NK-92 (cell line): ENCODE results near the gene ASNSD1.
"Not testable (repeated sequence)": the region's sequence is repeated elsewhere in the genome, so short reads cannot be mapped to it uniquely, and the experiment has no call there.

Source experiments
- DNase-seq: peaks from one replicate; lab custom pipeline; 2025; ENCODE audit not compliant: unreplicated experiment; lab: John Stamatoyannopoulos, UW

ASNSD1 gene

DNA sequence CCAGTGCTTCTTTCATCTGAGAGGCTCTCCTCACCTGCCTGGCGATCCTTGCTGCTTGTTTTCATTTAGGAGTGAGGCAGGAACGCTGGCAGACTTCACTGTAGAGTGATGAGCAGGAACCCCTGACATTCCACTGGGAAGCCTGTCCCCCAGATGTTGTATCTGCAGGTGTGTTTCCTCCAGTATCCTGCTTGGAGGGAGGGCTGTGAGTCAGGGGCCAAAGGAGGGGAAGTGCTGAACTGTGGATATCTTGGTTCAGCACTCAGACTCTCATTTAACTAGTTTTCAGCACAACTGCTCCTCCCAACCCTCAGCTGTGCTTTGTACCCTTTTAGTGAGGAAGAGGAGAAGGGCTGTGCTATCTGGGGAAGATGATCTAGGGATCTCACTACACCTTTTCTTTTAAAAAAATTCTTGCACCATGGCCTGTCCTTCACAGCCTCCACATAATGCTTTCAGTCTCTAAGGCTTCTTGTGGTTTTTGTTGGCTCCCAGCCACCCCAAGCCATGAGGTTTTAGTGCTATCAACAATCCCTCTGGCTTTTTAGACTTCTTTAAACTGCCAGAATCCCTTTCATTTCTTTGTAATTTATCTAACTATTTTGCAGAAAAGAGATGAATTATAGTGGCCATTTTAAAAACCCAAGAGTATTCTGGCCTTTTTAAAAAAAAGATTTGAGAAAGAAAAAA, 24.4 kb downstream of the ASNSD1 start:
- DNase-seq = no peak

DNA sequence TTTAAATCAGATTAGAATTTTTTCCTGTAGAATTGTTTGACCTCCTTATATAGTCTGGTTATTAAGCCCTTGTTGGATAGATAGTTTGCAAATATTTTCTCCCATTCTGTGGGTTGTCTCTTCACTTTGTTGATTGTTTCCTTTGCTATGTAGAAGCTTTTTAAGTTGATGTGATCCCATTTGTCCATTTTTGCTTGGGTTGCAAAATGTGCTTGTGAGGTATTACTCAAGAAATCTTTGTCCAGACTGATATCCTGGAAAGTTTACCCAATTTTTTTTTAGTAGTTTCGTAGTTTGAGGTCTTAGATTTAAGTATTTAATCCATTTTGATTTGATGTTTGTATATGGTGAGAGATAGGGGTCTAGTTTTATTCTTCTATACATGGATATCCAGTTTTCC, 26.5 kb downstream of the ASNSD1 start:
- DNase-seq = not testable (repeated sequence)

DNA sequence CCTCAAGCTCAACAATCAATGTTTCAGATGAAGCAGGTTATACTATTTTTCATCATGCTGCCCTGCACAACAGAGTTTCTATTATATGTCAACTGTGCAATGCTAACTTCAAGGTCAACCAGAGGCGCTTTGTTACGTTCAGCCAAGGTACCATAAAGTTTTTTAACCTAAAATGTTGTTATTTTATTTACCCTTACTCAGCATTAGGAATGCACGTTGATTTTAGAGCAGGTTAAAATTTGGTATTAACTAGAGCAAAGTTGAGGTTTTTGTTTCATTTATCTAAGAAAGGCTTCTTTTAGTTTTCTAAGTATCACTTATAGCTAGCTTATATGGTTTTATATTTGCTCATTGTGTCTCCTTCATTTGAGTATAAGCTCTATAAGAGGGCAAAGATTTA, 35.0 kb downstream of the ASNSD1 start:
- DNase-seq = no peak

DNA sequence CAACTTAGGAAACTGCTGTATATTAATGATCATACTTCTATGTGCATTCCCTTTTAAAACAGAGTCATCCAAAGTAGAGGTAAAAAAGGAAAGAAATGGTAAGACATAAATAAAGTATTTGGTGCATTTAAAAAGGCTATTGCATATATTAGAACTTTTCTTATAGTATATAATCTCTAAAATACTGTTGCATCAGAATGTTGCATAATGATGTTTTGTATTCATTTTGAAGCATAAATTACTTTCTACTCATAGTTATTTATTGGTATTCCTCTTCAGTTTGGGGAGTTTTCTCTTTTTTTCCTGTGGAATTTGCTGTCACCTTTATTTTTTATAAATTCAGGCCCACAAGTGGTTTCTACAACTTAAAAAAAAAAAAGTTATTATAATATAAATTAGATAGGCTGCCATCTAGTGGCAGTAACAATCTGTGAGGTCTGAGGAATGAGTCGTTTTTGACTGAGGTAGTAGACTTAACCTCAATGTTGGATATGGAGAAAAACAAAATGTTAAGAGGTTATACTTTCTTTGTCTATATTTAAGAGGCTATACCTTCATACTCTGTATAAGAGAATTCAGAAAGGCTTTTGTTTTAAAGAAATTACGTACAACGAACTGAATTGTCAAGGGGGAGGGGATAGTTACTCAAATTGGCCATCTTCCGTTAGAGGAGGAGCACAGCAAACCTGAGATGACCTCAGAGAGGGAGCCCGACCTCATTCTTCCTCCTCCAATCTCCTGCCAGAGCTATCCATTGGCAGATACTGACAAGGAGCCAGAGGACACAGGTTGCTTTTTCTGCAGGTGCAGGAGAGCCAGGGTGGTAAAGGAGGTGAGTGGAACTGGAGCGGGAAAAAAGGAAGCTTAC, 37.0 kb downstream of the ASNSD1 start:
- no peak for DNase-seq

DNA sequence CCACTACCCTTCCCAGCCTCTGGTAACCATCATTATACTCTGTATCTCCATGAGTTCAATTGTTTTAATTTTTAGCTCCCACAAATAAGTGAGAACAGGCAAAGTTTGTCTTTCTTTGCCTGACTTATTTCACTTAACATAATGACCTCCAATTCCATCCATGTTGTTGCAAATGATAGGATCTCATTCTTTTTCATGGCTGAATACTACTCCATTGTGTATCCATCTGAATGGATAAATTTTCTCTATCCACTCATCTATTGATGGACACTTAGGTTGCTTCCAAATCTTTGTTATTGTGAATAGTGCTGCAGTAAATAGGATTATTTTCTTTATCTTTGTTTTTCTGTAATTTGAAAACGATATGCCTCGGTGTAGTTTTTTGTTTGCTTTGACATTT, 39.4 kb downstream of the ASNSD1 start:
- no peak for DNase-seq

DNA sequence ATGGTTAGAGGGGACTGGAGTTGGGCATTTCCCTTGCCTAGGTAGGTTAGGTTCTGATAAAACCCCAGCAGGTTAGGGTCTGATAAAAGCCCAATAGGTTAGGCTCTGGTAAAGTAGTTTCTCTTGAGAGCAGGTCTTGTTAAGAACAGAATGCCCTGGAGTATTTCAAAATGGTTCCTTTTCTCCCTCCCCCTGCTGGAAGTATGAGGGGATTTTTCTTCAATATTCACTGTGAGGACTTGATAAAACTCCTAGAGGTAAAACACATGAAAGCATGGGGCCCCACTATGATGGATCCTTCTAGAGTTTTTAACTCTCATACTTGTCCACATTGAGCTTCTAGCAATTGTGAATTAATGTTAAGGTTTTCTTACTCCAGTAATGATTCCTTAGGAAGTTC, 40.8 kb downstream of the ASNSD1 start:
- no peak for DNase-seq

DNA sequence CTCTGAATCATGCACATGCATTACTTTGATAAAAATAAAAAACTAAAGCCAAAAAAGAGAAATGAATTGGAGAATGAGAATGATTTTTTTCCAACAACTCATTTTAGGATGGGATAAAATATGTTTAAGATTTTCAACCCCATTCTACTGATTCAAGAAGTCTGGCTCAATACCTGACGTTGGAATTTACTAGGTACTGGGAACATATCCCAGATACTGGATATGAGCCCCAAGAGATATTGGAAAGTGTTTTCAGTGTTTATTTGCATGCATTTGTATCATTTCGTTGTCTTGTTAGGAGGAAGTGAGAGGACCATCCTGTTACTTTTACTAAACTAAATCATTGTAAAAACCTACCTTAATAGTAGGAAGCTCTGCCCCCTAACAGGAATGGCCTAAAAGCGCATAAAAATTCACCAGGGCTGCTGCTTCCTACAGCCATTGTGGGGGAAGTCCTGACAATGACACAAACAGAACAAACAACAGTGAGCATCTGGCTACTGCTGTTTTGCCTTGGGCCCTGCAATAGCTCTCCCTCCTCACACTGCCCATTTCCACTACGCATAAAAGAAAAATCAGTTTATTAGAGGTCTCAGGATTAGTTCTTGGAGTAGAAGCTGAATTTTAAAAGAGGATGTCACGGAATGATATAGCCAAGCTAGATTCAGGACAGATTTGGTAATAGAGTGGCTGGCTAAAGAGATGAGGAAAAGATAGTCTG, 48.4 kb downstream of the ASNSD1 start:
- no peak for DNase-seq

DNA sequence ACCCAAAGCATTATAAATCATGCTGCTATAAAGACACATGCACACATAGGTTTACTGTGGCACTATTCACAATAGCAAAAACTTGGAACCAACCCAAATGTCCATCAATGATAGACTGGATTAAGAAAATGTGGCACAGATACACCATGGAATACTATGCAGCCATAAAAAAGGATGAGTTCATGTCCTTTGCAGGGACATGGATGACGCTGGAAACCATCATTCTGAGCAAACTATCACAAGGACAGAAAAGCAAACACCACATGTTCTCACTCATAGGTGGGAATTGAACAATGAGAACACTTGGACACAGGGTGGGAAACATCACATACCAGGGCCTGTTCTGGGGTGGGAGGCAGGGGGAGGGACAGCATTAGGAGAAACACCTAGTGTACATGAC, 56.3 kb downstream of the ASNSD1 start:
- not testable (repeated sequence) for DNase-seq

DNA sequence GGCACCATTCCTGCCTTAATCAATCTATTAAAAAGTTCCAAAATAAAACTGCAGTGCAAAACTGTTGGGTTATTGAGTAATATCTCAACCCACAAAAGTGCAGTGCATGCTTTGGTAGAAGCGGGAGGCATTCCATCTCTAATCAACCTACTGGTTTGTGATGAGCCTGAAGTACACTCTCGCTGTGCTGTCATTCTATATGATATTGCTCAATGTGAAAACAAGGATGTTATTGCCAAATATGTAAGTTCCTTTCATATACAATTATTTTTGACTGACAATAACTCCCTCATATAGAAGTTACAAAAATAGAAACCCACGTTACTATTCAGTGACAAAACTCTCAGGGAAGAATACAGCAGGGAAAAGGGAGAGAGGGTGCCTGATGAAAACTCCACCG, 58.3 kb downstream of the ASNSD1 start:
- DNase-seq = no peak
